Nephron progenitor cell (in vitro differentiated cells): ENCODE measurements around the gene CCDC78.

ENCODE experiments used
- DNase-seq: peaks from one replicate; pipeline ENCODE4 v3.0.0; 2021
- H3K27ac Mint-ChIP-seq: 2 replicates; pipeline ENCODE4 v1.8.0; 2021; ENCODE audit warnings: mild to moderate bottlenecking, moderate library complexity, mixed read lengths
- H3K27me3 Mint-ChIP-seq: 2 replicates; pipeline ENCODE4 v1.8.0; 2021; ENCODE audit warnings: mild to moderate bottlenecking, low read depth, mixed read lengths; ENCODE audit not compliant: poor library complexity
- H3K36me3 Mint-ChIP-seq: 2 replicates; pipeline ENCODE4 v1.8.0; 2021; ENCODE audit warnings: low read depth, mixed read lengths
- H3K4me1 Mint-ChIP-seq: 2 replicates; pipeline ENCODE4 v1.8.0; 2021; ENCODE audit warnings: mixed read lengths
- H3K4me3 Mint-ChIP-seq: 2 replicates; pipeline ENCODE4 v1.8.0; 2021; ENCODE audit warnings: mild to moderate bottlenecking, moderate library complexity, mixed read lengths
- H3K9me3 Mint-ChIP-seq: 2 replicates; pipeline ENCODE4 v1.8.0; 2021; ENCODE audit warnings: mild to moderate bottlenecking, moderate library complexity, mixed read lengths
- TF ChIP-seq, protein P1 (sequence below): fragments of 200-600 bp; sonication (generic); IDR thresholded peaks from 2 replicates; pipeline ENCODE4 v1.5.0; 2021; ENCODE audit warnings: antibody characterized with exemption

CCDC78 gene

DNA sequence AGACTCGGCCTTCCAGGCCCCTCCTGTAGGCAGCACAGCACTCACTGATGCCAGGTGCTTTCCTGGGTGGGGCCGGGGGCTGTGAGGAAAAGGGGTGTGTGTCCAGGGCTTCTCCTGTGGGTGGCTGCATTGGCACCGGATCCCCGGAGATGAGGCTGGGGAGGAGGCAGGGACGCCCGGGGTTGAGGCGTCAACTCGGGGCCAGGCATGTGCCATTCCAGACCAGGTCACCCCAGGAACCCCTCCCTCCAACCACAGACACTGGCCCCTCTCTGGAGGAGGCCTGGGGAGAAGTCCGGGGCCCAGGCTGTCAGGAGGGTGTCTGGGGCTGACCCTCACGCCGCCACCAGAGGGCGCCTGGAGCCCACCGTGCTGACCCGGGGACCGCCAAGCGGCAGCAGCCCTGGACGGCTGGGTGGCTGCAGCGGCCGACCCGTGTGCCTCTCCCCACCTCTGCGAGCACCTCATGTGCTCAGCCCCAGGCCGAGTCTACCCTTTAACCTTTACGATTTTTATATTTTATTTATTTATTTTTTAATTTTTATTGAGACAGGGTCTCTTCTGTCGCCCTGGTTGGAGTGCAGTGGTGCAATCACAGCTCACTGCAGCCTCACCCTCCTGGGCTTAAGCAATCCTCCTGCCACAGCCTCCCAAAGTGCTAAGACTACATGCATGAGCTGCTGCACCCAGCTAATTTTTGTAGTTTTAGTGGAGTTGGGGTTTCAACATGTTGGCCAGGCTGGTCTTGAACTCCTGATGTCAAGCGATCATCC is 14.5 kb downstream of the CCDC78 start:
- Mint-ChIP-seq H3K9me3 (no peaks in the 10 kb centered on the region), H3K27me3 (peaks cover 65% of the 10 kb centered on the region), H3K36me3 (no peaks in the 10 kb centered on the region), H3K4me3 (no peak overlapping the region), H3K4me1 (peaks cover 17% of the 10 kb centered on the region), H3K27ac (no peak overlapping the region)
- TF ChIP-seq, protein P1, sequence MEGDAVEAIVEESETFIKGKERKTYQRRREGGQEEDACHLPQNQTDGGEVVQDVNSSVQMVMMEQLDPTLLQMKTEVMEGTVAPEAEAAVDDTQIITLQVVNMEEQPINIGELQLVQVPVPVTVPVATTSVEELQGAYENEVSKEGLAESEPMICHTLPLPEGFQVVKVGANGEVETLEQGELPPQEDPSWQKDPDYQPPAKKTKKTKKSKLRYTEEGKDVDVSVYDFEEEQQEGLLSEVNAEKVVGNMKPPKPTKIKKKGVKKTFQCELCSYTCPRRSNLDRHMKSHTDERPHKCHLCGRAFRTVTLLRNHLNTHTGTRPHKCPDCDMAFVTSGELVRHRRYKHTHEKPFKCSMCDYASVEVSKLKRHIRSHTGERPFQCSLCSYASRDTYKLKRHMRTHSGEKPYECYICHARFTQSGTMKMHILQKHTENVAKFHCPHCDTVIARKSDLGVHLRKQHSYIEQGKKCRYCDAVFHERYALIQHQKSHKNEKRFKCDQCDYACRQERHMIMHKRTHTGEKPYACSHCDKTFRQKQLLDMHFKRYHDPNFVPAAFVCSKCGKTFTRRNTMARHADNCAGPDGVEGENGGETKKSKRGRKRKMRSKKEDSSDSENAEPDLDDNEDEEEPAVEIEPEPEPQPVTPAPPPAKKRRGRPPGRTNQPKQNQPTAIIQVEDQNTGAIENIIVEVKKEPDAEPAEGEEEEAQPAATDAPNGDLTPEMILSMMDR: peak; percentile 96
- peak; percentile 93 for DNase-seq

GRCh38 chr16:711084-711483 is 15.2 kb downstream of the CCDC78 start:
- H3K9me3 Mint-ChIP-seq: no peaks in the 10 kb centered on the region
- no peaks in the 10 kb centered on the region for H3K36me3 Mint-ChIP-seq
- DNase-seq: no peak
- TF ChIP-seq, protein P1: no peak
- peaks cover 11% of the 10 kb centered on the region for H3K4me1 Mint-ChIP-seq
- H3K27ac Mint-ChIP-seq: no peak overlapping the region
- no peak overlapping the region for H3K4me3 Mint-ChIP-seq
- peaks cover 68% of the 10 kb centered on the region for H3K27me3 Mint-ChIP-seq

- no peak overlapping the region for H3K4me3 Mint-ChIP-seq
- no peak overlapping the region for H3K27ac Mint-ChIP-seq
- TF ChIP-seq, protein P1: no peak
- H3K27me3 Mint-ChIP-seq: peaks cover 69% of the 10 kb centered on the region
- no peak for DNase-seq
- no peaks in the 10 kb centered on the region for H3K36me3 Mint-ChIP-seq
- no peaks in the 10 kb centered on the region for H3K9me3 Mint-ChIP-seq
- H3K4me1 Mint-ChIP-seq: peaks cover 9% of the 10 kb centered on the region
These were observed 15.7 kb downstream of the CCDC78 start for GRCh38 chr16:710500-711075.

GRCh38 chr16:709566-710499 is 16.4 kb downstream of the CCDC78 start:
- peak; percentile 80 for DNase-seq
- peaks cover 71% of the 10 kb centered on the region for H3K27me3 Mint-ChIP-seq
- H3K27ac Mint-ChIP-seq: no peak overlapping the region
- no peaks in the 10 kb centered on the region for H3K36me3 Mint-ChIP-seq
- H3K4me1 Mint-ChIP-seq: peaks cover 9% of the 10 kb centered on the region
- no peak overlapping the region for H3K4me3 Mint-ChIP-seq
- no peaks in the 10 kb centered on the region for H3K9me3 Mint-ChIP-seq
- TF ChIP-seq, protein P1: no peak

DNA sequence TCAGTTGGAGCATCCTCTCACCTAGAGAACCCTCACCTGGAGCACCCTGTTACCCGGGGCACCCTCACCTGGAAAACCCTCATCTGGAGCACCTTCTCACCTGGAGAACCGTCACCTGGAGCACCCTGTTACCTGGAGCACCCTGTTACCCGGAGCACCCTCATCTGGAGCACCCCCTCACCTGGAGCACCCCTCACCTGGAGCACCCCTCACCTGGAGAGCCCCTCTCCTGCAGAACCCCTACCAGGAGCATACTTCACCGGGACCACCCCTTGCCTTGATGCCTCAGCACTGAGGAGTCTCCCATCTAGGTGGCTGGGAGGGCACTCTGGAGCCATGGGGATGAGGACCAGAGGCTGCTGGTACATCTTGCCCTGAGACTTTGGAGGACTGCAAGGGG is 17.3 kb downstream of the CCDC78 start:
- TF ChIP-seq, protein P1: no peak
- Mint-ChIP-seq H3K27ac (no peak overlapping the region), H3K36me3 (no peaks in the 10 kb centered on the region), H3K27me3 (peaks cover 78% of the 10 kb centered on the region), H3K4me3 (no peak overlapping the region), H3K9me3 (no peaks in the 10 kb centered on the region), H3K4me1 (peaks cover 9% of the 10 kb centered on the region)
- no peak for DNase-seq
